GM13976 (cell line): ENCODE results near the gene DHX15.

Source experiments
- DNase-seq: peaks from one replicate; pipeline ENCODE4 v3.0.0; 2012; ENCODE audit warnings: low spot score
- CTCF ChIP-seq: IDR thresholded peaks from 2 replicates; pipeline ENCODE4 v1.5.1; 2012; ENCODE audit warnings: borderline replicate concordance, mild to moderate bottlenecking; ENCODE audit not compliant: insufficient read depth; ENCODE audit errors: extremely low read depth, missing control alignments, control extremely low read depth
- in situ Hi-C: fragments of 300-500 bp; cut with MboI; formaldehyde crosslinking; loops from one replicate; pipeline ENCODE4 v1.12.0; 2022; ENCODE audit warnings: low sequenced_read_pairs, mixed read lengths, inconsistent platforms; ENCODE audit not compliant: unreplicated experiment

The DHX15 gene

GRCh38 chr4:24615977-24616376 lies 31.6 kb upstream of the DHX15 start:
- in situ Hi-C loops, result no loop called here
- DNase-seq, result no peak

GRCh38 chr4:24614881-24615280 lies 30.5 kb upstream of the DHX15 start:
- DNase-seq, result no peak
- in situ Hi-C loops, result no loop called here
- TF ChIP-seq CTCF, result no peak

More at GRCh38 chr4:24615977-24616376, 31.6 kb upstream of the DHX15 start:
- TF ChIP-seq CTCF, result no peak

- no peak for TF ChIP-seq CTCF
- DNase-seq, result no peak
- in situ Hi-C loops, result no loop called here
These were observed 29.1 kb upstream of the DHX15 start for GRCh38 chr4:24613502-24613901.

GRCh38 chr4:24611575-24611974 lies 27.2 kb upstream of the DHX15 start:
- DNase-seq, result no peak
- in situ Hi-C loops, result no loop called here
- no peak for TF ChIP-seq CTCF

- in situ Hi-C loops, result no loop called here
- no peak for DNase-seq
- TF ChIP-seq CTCF, result no peak
These were observed 23.0 kb upstream of the DHX15 start for GRCh38 chr4:24607334-24607733.

GRCh38 chr4:24605216-24605615 lies 20.9 kb upstream of the DHX15 start:
- in situ Hi-C loops, result no loop called here
- DNase-seq, result no peak
- TF ChIP-seq CTCF, result no peak

- DNase-seq, result no peak
- no peak for TF ChIP-seq CTCF
These were observed 20.3 kb upstream of the DHX15 start for GRCh38 chr4:24604558-24605214.

More at GRCh38 chr4:24604558-24605214, 20.3 kb upstream of the DHX15 start:
- in situ Hi-C loops, result no loop called here
